GM12878 (cell line): ENCODE data around the gene ACSL3. TPM values are rescaled to one million over a fixed set of nuclear protein-coding genes. Genes with fewer than 3 reads are reported as not detected.

Experiments
- ASH2L ChIP-seq: fragments of 300-600, 200-600 bp; sonication (generic); IDR thresholded peaks from 2 replicates; pipeline ENCODE4 v1.6.1; 2017; ENCODE audit warnings: low read depth, mild to moderate bottlenecking, borderline replicate concordance
- CUX1 ChIP-seq: IDR thresholded peaks from 2 replicates; pipeline ENCODE4 v1.6.1; 2012; ENCODE audit warnings: improper control_type of control experiment, low read depth, low read length; ENCODE audit not compliant: insufficient replicate concordance
- JUND ChIP-seq: IDR thresholded peaks from 2 replicates; pipeline ENCODE4 v1.6.1; 2012; ENCODE audit warnings: low read depth, mild to moderate bottlenecking, low read length, improper control_type of control experiment, moderate library complexity
- POLR2AphosphoS2 ChIP-seq: IDR thresholded peaks from 2 replicates; pipeline ENCODE4 v1.6.1; 2011; ENCODE audit warnings: low read depth, mild to moderate bottlenecking, low read length, improper control_type of control experiment, moderate library complexity
- SPI1 ChIP-seq: IDR thresholded peaks from 2 replicates; pipeline ENCODE4 v1.6.1; 2011; ENCODE audit warnings: low read depth, mild to moderate bottlenecking, low read length, moderate library complexity, borderline replicate concordance; ENCODE audit not compliant: insufficient read depth
- TBL1XR1 ChIP-seq: IDR thresholded peaks from 2 replicates; pipeline ENCODE4 v1.6.1; 2012; ENCODE audit warnings: low read depth, low read length, improper control_type of control experiment
- YBX1 ChIP-seq: fragments of 450-650 bp; IDR thresholded peaks from 2 replicates; pipeline ENCODE4 v1.6.1; 2016; ENCODE audit warnings: antibody characterized with exemption
- polyA plus RNA-seq, 11 experiments: library from polyadenylated mRNA; depleted of rRNA in 4 of 11; unstranded in 6 of 11; stranded (reverse) in 5 of 11; fragments of >200 nt; fragmentation: Nextera tagmentation in 4 of 11; fragmentation: Illumina TruSeq in 1 of 11; extraction: Ambion mirVana in 4 of 11; extraction: Trizol in 1 of 11; gene quantifications; 1 replicate in 1 of 11; 2 replicates in 10 of 11; pipeline versions ENCODE4 v1.2.1 to v1.2.3, GENCODE V29; 2011 to 2016; ENCODE audit warnings: inconsistent platforms in 2 of 11, missing spikeins in 2 of 11, low read depth in 1 of 11
- total RNA-seq, 4 experiments: library from RNA; depleted of rRNA in 3 of 4; stranded (reverse); fragments of >200 nt in 3 of 4; fragmentation: Illumina TruSeq in 1 of 4; extraction: Trizol in 1 of 4; gene quantifications; 2 replicates each; pipeline versions ENCODE4 v1.2.1 to v1.2.3, GENCODE V29; 2013 to 2021
- TF ChIP-seq, protein P1 (sequence below): fragments of 450-650 bp; IDR thresholded peaks from 2 replicates; pipeline ENCODE4 v1.6.1; 2017; ENCODE audit warnings: antibody characterized with exemption, mild to moderate bottlenecking, moderate library complexity

The ACSL3 gene
- total and polyA plus RNA-seq, 10 of the 15 experiments (the other 5 are each of a cell fraction or from before 2014, with no cell fraction given) = 15.6 to 83.9 (median 56.7) TPM

DNA sequence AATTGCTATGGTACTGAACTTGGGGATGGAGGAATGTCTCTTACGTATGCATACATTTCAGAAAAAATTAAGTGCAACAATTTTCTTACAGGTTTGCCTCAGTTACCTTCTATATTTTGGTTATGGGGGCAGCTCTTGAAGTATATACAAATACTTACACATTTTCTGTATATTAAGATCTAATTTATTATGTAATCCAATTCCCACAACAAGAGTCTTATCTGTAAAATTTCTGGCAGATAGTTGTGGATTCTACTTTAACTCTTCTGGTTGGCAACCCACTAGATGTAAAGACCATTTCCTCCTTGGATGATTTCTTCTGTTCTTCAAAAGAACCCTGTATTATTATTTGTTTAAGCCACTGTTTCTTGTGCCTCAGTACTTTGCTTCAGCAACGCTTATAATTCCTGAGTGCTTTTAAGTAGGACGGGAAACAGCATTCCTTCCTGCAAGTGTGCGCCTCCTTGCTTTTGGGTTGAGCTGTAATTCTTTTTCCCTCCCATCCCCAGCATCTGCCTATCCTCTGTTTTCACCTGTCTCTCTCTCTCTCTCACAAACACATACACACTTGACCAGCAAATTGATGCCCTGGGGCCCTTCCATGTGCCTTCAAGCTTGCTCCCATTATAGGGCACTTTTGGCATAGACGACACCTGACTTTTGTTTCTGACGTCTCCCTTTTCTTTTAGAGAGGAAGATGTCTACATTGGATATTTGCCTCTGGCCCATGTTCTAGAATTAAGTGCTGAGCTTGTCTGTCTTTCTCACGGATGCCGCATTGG is 61.4 kb downstream of the ACSL3 start (continued):
- no peak for TF ChIP-seq CUX1
- no peak for TF ChIP-seq SPI1
- TF ChIP-seq POLR2AphosphoS2 = no peak
- TF ChIP-seq ASH2L = no peak
- no peak for TF ChIP-seq TBL1XR1
- TF ChIP-seq YBX1 = no peak
- no peak for TF ChIP-seq JUND
- TF ChIP-seq, protein P1, sequence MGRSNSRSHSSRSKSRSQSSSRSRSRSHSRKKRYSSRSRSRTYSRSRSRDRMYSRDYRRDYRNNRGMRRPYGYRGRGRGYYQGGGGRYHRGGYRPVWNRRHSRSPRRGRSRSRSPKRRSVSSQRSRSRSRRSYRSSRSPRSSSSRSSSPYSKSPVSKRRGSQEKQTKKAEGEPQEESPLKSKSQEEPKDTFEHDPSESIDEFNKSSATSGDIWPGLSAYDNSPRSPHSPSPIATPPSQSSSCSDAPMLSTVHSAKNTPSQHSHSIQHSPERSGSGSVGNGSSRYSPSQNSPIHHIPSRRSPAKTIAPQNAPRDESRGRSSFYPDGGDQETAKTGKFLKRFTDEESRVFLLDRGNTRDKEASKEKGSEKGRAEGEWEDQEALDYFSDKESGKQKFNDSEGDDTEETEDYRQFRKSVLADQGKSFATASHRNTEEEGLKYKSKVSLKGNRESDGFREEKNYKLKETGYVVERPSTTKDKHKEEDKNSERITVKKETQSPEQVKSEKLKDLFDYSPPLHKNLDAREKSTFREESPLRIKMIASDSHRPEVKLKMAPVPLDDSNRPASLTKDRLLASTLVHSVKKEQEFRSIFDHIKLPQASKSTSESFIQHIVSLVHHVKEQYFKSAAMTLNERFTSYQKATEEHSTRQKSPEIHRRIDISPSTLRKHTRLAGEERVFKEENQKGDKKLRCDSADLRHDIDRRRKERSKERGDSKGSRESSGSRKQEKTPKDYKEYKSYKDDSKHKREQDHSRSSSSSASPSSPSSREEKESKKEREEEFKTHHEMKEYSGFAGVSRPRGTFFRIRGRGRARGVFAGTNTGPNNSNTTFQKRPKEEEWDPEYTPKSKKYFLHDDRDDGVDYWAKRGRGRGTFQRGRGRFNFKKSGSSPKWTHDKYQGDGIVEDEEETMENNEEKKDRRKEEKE = no peak
- TF ChIP-seq, all 136 proteins: peak for 0
